ENCODE results near the gene ACOT7.

The ACOT7 gene

GRCh38 chr1:6251681-6252373 lies 141.7 kb downstream of the ACOT7 start:
- no peak overlapping the region for H3K27ac ChIP-seq (ENCODE audit: low read depth, low read length)
- H2AFZ ChIP-seq (ENCODE audit: low read depth, low read length, severe bottlenecking) = no peak overlapping the region
- H3K9ac ChIP-seq (ENCODE audit: low read length) = no peak overlapping the region
- H3F3A ChIP-seq (ENCODE audit: insufficient read depth) = no peaks in the 10 kb centered on the region
- H3K79me2 ChIP-seq (ENCODE audit: insufficient read depth, low read length) = no peaks in the 10 kb centered on the region
- no peaks in the 10 kb centered on the region for H4K20me1 ChIP-seq (ENCODE audit: low read depth, low read length)
- no peak overlapping the region for H3K4me3 ChIP-seq (ENCODE audit: insufficient read depth, low read length, poor library complexity, severe bottlenecking)
- no peak for TF ChIP-seq EZH2phosphoT487 (conservative IDR thresholded peaks at IDR 0.05; ENCODE audit: low read length)
- TF ChIP-seq, protein P1, sequence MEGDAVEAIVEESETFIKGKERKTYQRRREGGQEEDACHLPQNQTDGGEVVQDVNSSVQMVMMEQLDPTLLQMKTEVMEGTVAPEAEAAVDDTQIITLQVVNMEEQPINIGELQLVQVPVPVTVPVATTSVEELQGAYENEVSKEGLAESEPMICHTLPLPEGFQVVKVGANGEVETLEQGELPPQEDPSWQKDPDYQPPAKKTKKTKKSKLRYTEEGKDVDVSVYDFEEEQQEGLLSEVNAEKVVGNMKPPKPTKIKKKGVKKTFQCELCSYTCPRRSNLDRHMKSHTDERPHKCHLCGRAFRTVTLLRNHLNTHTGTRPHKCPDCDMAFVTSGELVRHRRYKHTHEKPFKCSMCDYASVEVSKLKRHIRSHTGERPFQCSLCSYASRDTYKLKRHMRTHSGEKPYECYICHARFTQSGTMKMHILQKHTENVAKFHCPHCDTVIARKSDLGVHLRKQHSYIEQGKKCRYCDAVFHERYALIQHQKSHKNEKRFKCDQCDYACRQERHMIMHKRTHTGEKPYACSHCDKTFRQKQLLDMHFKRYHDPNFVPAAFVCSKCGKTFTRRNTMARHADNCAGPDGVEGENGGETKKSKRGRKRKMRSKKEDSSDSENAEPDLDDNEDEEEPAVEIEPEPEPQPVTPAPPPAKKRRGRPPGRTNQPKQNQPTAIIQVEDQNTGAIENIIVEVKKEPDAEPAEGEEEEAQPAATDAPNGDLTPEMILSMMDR (IDR thresholded peaks at IDR 0.05; ENCODE audit: insufficient read depth, low read length, poor library complexity, severe bottlenecking) = no peak
- H3K27me3 ChIP-seq (ENCODE audit: low read length) = no peaks in the 10 kb centered on the region
- no peaks in the 10 kb centered on the region for H3K36me3 ChIP-seq (ENCODE audit: low read length)
- no peak overlapping the region for H3K4me2 ChIP-seq (ENCODE audit: low read depth, low read length, poor library complexity, severe bottlenecking)
- H3K9me2 ChIP-seq (replicated peaks; ENCODE audit: insufficient read depth, low read length) = no peaks in the 10 kb centered on the region
- no peaks in the 10 kb centered on the region for H3K9me3 ChIP-seq (ENCODE audit: insufficient read depth, low read length)

DNA sequence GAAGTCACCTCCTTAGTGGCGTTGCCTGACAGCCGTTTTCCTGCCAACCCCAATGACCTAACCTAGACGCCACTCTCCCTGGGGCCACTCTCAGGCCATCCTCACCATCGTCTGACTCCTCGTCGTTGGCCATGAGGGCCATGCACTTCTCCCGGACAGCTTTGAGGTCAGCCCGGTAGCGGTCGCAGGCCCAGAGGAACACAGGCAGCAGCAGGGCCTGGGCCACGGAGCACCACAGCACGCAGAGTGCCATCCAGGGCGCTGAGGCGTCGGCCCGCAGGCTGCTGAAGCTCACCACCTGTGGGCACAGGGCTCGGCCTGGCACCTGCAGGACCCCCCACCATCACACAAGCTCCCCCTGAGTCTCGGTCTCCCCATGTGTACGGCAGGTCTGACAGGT lies 142.3 kb downstream of the ACOT7 start:
- H3F3A ChIP-seq (ENCODE audit: insufficient read depth) = no peaks in the 10 kb centered on the region
- H3K9me3 ChIP-seq (ENCODE audit: insufficient read depth, low read length) = no peaks in the 10 kb centered on the region
- no peak overlapping the region for H3K27ac ChIP-seq (ENCODE audit: low read depth, low read length)
- H3K79me2 ChIP-seq (ENCODE audit: insufficient read depth, low read length) = no peaks in the 10 kb centered on the region
- H3K4me2 ChIP-seq (ENCODE audit: low read depth, low read length, poor library complexity, severe bottlenecking) = no peak overlapping the region
- no peak for TF ChIP-seq EZH2phosphoT487 (conservative IDR thresholded peaks at IDR 0.05; ENCODE audit: low read length)
- TF ChIP-seq, protein P1 (IDR thresholded peaks at IDR 0.05; ENCODE audit: insufficient read depth, low read length, poor library complexity, severe bottlenecking) = no peak
- no peaks in the 10 kb centered on the region for H3K9me2 ChIP-seq (replicated peaks; ENCODE audit: insufficient read depth, low read length)
- H3K9ac ChIP-seq (ENCODE audit: low read length) = no peak overlapping the region
- H3K27me3 ChIP-seq (ENCODE audit: low read length) = no peaks in the 10 kb centered on the region
- H3K4me3 ChIP-seq (ENCODE audit: insufficient read depth, low read length, poor library complexity, severe bottlenecking) = no peak overlapping the region
- no peaks in the 10 kb centered on the region for H4K20me1 ChIP-seq (ENCODE audit: low read depth, low read length)
- no peaks in the 10 kb centered on the region for H3K36me3 ChIP-seq (ENCODE audit: low read length)
- H2AFZ ChIP-seq (ENCODE audit: low read depth, low read length, severe bottlenecking) = no peak overlapping the region

DNA sequence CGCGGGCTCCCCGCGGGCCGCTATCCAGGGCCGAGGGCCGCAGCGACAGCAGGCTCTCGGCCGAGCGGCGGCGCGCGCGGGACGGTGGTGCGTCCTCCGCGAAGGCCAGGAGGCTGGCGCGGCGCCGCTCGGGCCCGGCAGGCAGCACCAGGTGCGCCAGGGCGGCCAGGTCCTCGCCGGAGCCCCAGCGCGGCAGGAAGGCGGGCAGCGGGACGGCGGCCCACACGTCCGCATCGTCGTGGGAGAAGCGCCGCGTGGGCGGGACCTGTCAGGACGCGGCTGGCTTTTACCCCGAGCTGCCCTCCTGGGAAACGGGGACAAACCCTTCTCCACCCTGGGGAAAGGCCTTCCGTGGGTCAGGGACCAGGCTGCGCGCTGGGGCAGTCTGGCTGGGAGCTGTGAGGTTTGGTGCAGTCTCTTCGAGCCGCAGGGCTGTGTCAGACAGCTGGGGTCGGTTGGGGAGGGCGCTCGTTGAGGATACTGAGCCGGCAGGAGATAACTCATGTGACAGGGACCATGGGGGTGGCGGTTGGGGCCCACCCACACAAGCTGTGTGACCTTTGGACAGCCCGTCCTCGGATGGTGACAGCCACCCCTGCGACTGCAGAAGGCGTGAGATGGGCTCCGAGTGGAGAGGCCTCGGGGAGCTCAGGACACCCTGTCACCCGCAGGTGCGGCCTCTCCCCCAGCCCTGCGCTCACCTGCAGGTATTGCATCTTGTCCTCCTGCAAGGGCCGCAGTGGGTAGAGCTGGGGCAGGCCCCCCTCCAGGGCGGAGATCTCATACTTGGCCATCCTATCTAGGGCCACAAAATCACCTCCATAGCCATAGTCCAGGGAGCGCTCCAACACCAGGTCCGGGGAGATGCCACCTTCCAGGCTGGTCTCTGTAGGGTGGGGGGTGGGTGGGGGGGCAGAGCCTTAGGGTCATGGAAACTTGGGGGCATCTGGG lies 143.6 kb downstream of the ACOT7 start:
- TF ChIP-seq EZH2phosphoT487 (conservative IDR thresholded peaks at IDR 0.05; ENCODE audit: low read length) = no peak
- TF ChIP-seq, protein P1 (IDR thresholded peaks at IDR 0.05; ENCODE audit: insufficient read depth, low read length, poor library complexity, severe bottlenecking) = no peak
- H3K9me2 ChIP-seq (replicated peaks; ENCODE audit: insufficient read depth, low read length) = no peaks in the 10 kb centered on the region
- H3F3A ChIP-seq (ENCODE audit: insufficient read depth) = no peaks in the 10 kb centered on the region
- no peak overlapping the region for H3K4me2 ChIP-seq (ENCODE audit: low read depth, low read length, poor library complexity, severe bottlenecking)
- H3K9ac ChIP-seq (ENCODE audit: low read length) = no peak overlapping the region
- H3K9me3 ChIP-seq (ENCODE audit: insufficient read depth, low read length) = no peaks in the 10 kb centered on the region
- H4K20me1 ChIP-seq (ENCODE audit: low read depth, low read length) = no peaks in the 10 kb centered on the region
- H3K27me3 ChIP-seq (ENCODE audit: low read length) = no peaks in the 10 kb centered on the region
- H3K27ac ChIP-seq (ENCODE audit: low read depth, low read length) = no peak overlapping the region
- no peaks in the 10 kb centered on the region for H3K36me3 ChIP-seq (ENCODE audit: low read length)
- no peak overlapping the region for H2AFZ ChIP-seq (ENCODE audit: low read depth, low read length, severe bottlenecking)
- H3K4me3 ChIP-seq (ENCODE audit: insufficient read depth, low read length, poor library complexity, severe bottlenecking) = no peak overlapping the region
- H3K79me2 ChIP-seq (ENCODE audit: insufficient read depth, low read length) = no peaks in the 10 kb centered on the region

Measured in SU-DHL-6 (cell line).